HEK293T (cell line): ENCODE data around the gene RSRC1.

ENCODE experiments used
- ARNT ChIP-seq: fragments of 450-650 bp; IDR thresholded peaks from 2 replicates; pipeline ENCODE4 v1.6.1; 2017; ENCODE audit warnings: mild to moderate bottlenecking
- BHLHE40 ChIP-seq: fragments of 450-650 bp; IDR thresholded peaks from 2 replicates; pipeline ENCODE4 v1.6.1; 2016; ENCODE audit warnings: mild to moderate bottlenecking, moderate library complexity, borderline replicate concordance
- ELF4 ChIP-seq: fragments of 450-650 bp; IDR thresholded peaks from 2 replicates; pipeline ENCODE4 v1.6.1; 2017; ENCODE audit warnings: antibody characterized with exemption
- FOXM1 ChIP-seq: fragments of 450-650 bp; IDR thresholded peaks from 2 replicates; pipeline ENCODE4 v1.6.1; 2017; ENCODE audit warnings: mild to moderate bottlenecking, borderline replicate concordance
- HDGF ChIP-seq: fragments of 450-650 bp; IDR thresholded peaks from 2 replicates; pipeline ENCODE4 v1.6.1; 2017; ENCODE audit warnings: antibody characterized with exemption, borderline replicate concordance
- L3MBTL2 ChIP-seq: fragments of 450-650 bp; conservative IDR thresholded peaks from 2 replicates; pipeline ENCODE4 v1.6.1; 2016; ENCODE audit warnings: mild to moderate bottlenecking
- LEF1 ChIP-seq: fragments of 450-650 bp; IDR thresholded peaks from 2 replicates; pipeline ENCODE4 v1.6.1; 2017; ENCODE audit warnings: mild to moderate bottlenecking, borderline replicate concordance
- NFRKB ChIP-seq: fragments of 450-650 bp; IDR thresholded peaks from 2 replicates; pipeline ENCODE4 v1.6.1; 2016; ENCODE audit warnings: mild to moderate bottlenecking, moderate library complexity
- SP1 ChIP-seq: fragments of 450-650 bp; IDR thresholded peaks from 2 replicates; pipeline ENCODE4 v1.6.1; 2017
- SUZ12 ChIP-seq: fragments of 450-650 bp; IDR thresholded peaks from 2 replicates; pipeline ENCODE4 v1.6.1; 2016; ENCODE audit warnings: mild to moderate bottlenecking
- TARDBP ChIP-seq: fragments of 450-650 bp; IDR thresholded peaks from 2 replicates; pipeline ENCODE4 v1.6.1; 2016
- ZNF384 ChIP-seq: fragments of 450-650 bp; IDR thresholded peaks from 2 replicates; pipeline ENCODE4 v1.6.1; 2016

DNA sequence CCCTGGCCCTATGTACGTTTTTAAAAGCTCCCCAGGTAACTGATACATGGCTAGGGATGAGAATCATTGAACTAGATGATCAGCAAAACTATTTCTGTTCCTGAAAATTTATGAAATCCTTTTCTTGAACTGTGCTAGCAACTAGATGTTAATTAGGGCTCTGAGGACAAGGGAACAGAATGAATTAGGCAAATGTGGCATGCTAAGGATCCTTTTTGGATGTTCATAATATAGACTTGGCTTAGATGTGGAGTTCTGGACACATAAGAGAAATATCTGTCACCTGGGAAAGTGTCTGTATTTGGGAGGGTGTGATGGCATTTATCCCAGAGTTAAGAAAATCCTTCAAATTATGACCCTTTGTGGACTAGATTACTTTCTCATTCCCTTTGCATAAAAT, 71.2 kb downstream of the RSRC1 start:
- TF ChIP-seq NFRKB (no peak), L3MBTL2 (no peak), TARDBP (no peak), FOXM1 (no peak), SUZ12 (no peak), HDGF (no peak), ZNF384 (no peak), ELF4 (no peak), LEF1 (no peak), BHLHE40 (no peak), ARNT (no peak), SP1 (no peak)
